Measurements from ENCODE around the gene SIK3.

DNA sequence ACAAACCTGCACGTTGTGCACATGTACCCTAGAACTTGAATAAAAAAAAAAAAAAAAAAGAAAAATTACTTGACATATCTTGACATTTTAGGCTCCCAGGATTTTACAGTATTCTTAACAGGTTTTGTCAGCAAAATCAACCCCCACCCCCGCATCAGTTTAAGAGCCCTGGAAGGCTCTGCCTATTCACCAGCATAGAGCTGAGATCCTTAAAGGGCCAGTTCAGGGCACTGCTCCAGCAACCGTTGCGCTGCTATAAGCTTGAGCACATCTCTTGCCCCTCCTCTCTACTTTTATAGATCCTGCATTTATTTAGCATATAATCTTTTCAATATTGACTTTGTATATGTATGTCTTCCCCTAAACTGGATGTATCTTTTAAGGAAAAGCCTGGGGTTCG, 45.2 kb upstream of the SIK3 start:
- TF ChIP-seq CTCF (IDR thresholded peaks at IDR 0.05) (no peak), ZFX (IDR thresholded peaks at IDR 0.05; ENCODE audit: borderline replicate concordance) (no peak)
